HG02938 (cell line): ENCODE measurements around the gene DISC1.

Experiments
- ATAC-seq: cut with Tn5 transposase; IDR thresholded peaks from one replicate; pipeline ENCODE4 v1.9.1; 2021; ENCODE audit warnings: mild to moderate bottlenecking, moderate library complexity; ENCODE audit not compliant: unreplicated experiment

Gene DISC1

GRCh38 chr1:231806623-231807495, 180.3 kb downstream of the DISC1 start:
- peak; percentile 94 for ATAC-seq

GRCh38 chr1:231807541-231807940, 181.0 kb downstream of the DISC1 start:
- ATAC-seq, result no peak

- ATAC-seq, result no peak
Observed at GRCh38 chr1:231808116-231808515, 181.5 kb downstream of the DISC1 start.

GRCh38 chr1:231808990-231809389, 182.4 kb downstream of the DISC1 start:
- no peak for ATAC-seq

GRCh38 chr1:231810415-231810814, 183.8 kb downstream of the DISC1 start:
- no peak for ATAC-seq

GRCh38 chr1:231814021-231814420, 187.4 kb downstream of the DISC1 start:
- ATAC-seq, result no peak

GRCh38 chr1:231814521-231814920, 187.9 kb downstream of the DISC1 start:
- no peak for ATAC-seq

- ATAC-seq, result no peak
Observed at GRCh38 chr1:231817801-231818200, 191.2 kb downstream of the DISC1 start.

GRCh38 chr1:231818337-231818736, 191.7 kb downstream of the DISC1 start:
- no peak for ATAC-seq

GRCh38 chr1:231821281-231821680, 194.7 kb downstream of the DISC1 start:
- ATAC-seq, result no peak

GRCh38 chr1:231822041-231822440, 195.5 kb downstream of the DISC1 start:
- ATAC-seq, result no peak

GRCh38 chr1:231826566-231826965, 200.0 kb downstream of the DISC1 start:
- ATAC-seq, result no peak

- no peak for ATAC-seq
Observed at GRCh38 chr1:231827337-231828105, 200.9 kb downstream of the DISC1 start.

- ATAC-seq, result no peak
Observed at GRCh38 chr1:231828182-231828920, 201.8 kb downstream of the DISC1 start.

- ATAC-seq, result no peak
Observed at GRCh38 chr1:231829332-231829731, 202.7 kb downstream of the DISC1 start.

GRCh38 chr1:231836227-231836893, 209.8 kb downstream of the DISC1 start:
- no peak for ATAC-seq

GRCh38 chr1:231838521-231838920, 211.9 kb downstream of the DISC1 start:
- ATAC-seq, result no peak

- ATAC-seq, result no peak
Observed at GRCh38 chr1:231839999-231840398, 213.4 kb downstream of the DISC1 start.

- no peak for ATAC-seq
Observed at GRCh38 chr1:231841616-231842344, 215.2 kb downstream of the DISC1 start.

GRCh38 chr1:231842441-231842840, 215.9 kb downstream of the DISC1 start:
- no peak for ATAC-seq
